Memory B cell (primary cell): ENCODE measurements around the gene PTCSC3.

ENCODE experiments used
- ATAC-seq: fragments of 150-1000 bp; cut with Tn5 transposase; 2 replicates; pipeline ENCODE4 v1.10.0; 2021; ENCODE audit warnings: low read depth, mild to moderate bottlenecking, moderate library complexity
- DNase-seq, 2 donors: peaks; one replicate each; pipeline ENCODE4 v3.0.0; 2022; ENCODE audit warnings: low spot score in 2 of 2
- H3K27ac Mint-ChIP-seq: one replicate; pipeline ENCODE4 v1.8.0; 2022; ENCODE audit warnings: mild to moderate bottlenecking, moderate library complexity, mixed read lengths
- H3K27me3 Mint-ChIP-seq: one replicate; pipeline ENCODE4 v1.8.0; 2022; ENCODE audit warnings: mixed read lengths
- H3K36me3 Mint-ChIP-seq: one replicate; pipeline ENCODE4 v1.8.0; 2022; ENCODE audit warnings: mild to moderate bottlenecking, mixed read lengths
- H3K4me1 Mint-ChIP-seq: one replicate; pipeline ENCODE4 v1.8.0; 2022; ENCODE audit warnings: mixed read lengths
- H3K4me3 Mint-ChIP-seq: one replicate; pipeline ENCODE4 v1.8.0; 2022; ENCODE audit warnings: mild to moderate bottlenecking, moderate library complexity, mixed read lengths
- H3K9me3 Mint-ChIP-seq: one replicate; pipeline ENCODE4 v1.8.0; 2022; ENCODE audit warnings: mixed read lengths

The PTCSC3 gene

DNA sequence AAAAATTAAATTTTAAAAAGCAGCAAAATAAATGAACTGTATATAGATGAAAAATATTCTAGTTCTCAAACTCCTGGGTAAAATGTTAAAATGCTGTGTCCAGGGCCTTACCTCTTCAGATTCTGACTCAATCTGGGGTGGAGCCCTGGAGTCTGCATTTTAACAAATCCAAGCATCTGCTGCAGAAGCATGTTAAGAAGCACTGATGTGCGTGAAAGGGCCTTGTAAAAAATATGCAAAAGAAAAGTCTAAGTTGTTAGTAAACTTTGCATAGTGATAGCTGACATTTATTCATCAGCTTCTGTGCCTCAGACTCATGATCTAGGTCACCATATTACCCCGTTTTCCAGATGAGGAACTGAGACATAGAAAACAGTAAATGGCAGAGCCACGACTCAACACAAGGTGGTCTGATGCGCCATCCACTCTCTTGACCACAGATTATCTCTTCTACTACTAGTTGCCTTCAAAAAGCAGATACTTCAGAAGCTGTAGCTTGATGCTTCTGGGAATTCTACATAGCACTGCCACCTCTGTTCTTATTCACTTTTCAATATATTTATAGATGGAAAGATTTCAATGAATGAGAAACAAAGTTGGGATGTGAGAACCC is 28.0 kb upstream of the PTCSC3 start:
- no peak for DNase-seq
- peaks cover 2% of the 10 kb centered on the region for H3K9me3 Mint-ChIP-seq

DNA sequence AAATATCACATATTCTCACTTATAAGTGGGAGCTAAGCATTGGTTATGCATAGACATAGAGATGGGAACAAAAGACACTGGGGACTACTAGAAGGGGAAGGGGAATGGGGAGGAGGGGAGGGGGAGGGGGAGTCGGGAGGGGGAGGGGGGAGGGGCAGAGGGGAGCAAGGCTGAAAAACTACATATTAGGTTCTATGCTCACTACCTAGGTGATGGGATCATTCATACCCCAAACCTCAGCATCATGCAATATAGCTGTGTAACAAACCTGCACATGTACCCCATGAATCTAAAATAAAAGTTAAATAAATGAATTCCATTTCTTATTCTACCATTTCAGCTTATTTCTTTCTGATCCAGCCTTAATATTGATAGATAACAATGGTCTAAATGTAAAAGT is 21.9 kb upstream of the PTCSC3 start:
- Mint-ChIP-seq H3K36me3 (no peaks in the 10 kb centered on the region), H3K27ac (no peak overlapping the region)

More for the DNA sequence above, 28.0 kb upstream of the PTCSC3 start:
- no peaks in the 10 kb centered on the region for H3K36me3 Mint-ChIP-seq
- no peak overlapping the region for H3K4me3 Mint-ChIP-seq
- no peak for ATAC-seq
- no peak overlapping the region for H3K27ac Mint-ChIP-seq
- H3K27me3 Mint-ChIP-seq, result no peaks in the 10 kb centered on the region
- no peaks in the 10 kb centered on the region for H3K4me1 Mint-ChIP-seq

DNA sequence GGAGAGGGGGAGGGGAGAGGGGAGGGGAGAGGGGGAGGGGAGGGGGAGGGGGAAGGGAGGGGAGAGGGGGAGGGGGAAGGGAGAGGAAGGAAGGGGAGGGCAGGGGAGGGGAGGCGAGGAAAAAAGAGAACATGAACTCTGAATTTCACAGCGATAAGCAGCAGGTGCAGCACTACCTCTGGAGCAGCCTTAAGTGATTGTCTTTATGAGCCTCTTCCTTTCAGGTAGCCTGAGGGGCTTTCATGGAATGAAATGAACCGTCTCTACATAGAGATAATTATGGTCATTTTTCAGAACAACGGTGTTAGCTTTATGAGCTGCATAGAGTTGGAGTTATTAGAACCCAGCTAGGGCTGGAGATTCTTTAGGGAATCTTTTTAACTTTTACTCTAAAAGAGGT is 18.1 kb upstream of the PTCSC3 start:
- H3K27ac Mint-ChIP-seq, result no peak overlapping the region
- H3K4me3 Mint-ChIP-seq, result no peak overlapping the region
- peaks cover 2% of the 10 kb centered on the region for H3K27me3 Mint-ChIP-seq
- ATAC-seq, result no peak
- H3K9me3 Mint-ChIP-seq, result peaks cover 4% of the 10 kb centered on the region
- no peak for DNase-seq
- no peaks in the 10 kb centered on the region for H3K36me3 Mint-ChIP-seq
- no peaks in the 10 kb centered on the region for H3K4me1 Mint-ChIP-seq

More for the DNA sequence above, 21.9 kb upstream of the PTCSC3 start:
- Mint-ChIP-seq H3K9me3 (peaks cover 3% of the 10 kb centered on the region), H3K27me3 (peaks cover 2% of the 10 kb centered on the region), H3K4me3 (no peak overlapping the region), H3K4me1 (no peaks in the 10 kb centered on the region)
- ATAC-seq (no peak), DNase-seq (no peak)

DNA sequence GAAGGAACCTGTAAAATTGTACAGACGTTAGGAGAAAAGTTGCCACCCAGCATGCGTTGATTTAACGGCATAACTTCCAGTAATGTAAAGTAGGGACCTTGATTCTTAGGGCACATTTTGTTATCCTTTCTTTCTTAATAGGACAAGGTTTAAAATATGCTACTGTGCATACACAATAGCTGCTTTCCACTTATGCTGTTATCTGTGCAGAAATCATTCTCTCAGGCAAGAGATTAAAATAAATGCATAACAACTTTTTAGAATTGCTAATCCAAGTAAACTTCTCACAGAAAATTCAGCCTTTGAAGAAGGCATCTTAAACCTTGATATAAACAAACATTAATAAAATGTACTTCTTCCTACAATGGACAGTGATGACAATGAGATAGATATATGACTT is 16.0 kb upstream of the PTCSC3 start:
- DNase-seq (no peak), ATAC-seq (no peak)
- H3K27ac Mint-ChIP-seq, result no peak overlapping the region
- no peak overlapping the region for H3K4me3 Mint-ChIP-seq
- no peaks in the 10 kb centered on the region for H3K36me3 Mint-ChIP-seq
- peaks cover 4% of the 10 kb centered on the region for H3K9me3 Mint-ChIP-seq
- no peaks in the 10 kb centered on the region for H3K27me3 Mint-ChIP-seq
- H3K4me1 Mint-ChIP-seq, result no peaks in the 10 kb centered on the region

DNA sequence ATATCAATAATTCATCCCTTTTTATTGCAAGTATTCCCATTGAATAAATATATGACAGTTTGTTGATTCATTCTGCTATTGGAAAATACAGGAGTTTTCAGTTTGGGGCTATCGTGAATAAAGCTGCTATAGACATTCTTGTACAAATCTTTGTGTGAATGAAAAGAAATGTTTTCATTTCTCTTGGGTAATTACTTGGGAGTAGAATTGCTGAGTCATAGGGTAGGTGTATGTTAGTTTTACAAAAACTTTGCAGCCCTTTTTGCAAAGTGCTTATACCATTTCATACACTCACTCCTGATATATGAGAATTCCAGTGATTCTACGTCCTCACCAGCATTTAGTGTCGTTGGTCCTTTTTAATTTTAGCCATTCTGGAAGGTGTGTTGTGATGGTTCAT is 6.9 kb upstream of the PTCSC3 start:
- no peak for DNase-seq

DNA sequence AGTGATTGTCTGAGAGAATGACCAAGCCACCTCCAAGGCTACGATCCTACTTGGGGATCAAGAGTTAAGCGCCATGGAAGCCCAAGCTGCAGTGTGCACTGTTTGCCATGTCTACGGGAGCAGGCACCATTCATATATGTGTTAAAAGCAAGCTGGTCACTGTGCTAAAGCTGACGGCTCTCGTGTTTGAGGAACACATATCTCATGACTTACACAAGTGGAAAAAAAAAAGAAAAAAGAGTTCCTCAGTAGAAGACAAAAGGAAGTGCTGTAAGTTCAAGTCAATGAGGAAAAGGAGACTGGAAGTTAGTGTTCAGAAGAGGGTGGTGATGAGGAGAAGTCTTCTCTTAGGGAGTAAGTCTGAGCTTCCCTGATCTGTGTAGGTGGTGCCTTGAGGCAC is 4.9 kb upstream of the PTCSC3 start:
- no peak overlapping the region for H3K27ac Mint-ChIP-seq
- DNase-seq, result no peak
- no peak for ATAC-seq
- no peaks in the 10 kb centered on the region for H3K36me3 Mint-ChIP-seq
- H3K4me3 Mint-ChIP-seq, result no peak overlapping the region
- no peaks in the 10 kb centered on the region for H3K4me1 Mint-ChIP-seq
- no peaks in the 10 kb centered on the region for H3K9me3 Mint-ChIP-seq
- no peaks in the 10 kb centered on the region for H3K27me3 Mint-ChIP-seq

More for the DNA sequence above, 6.9 kb upstream of the PTCSC3 start:
- Mint-ChIP-seq H3K36me3 (no peaks in the 10 kb centered on the region), H3K27ac (no peak overlapping the region), H3K4me1 (no peaks in the 10 kb centered on the region), H3K9me3 (no peaks in the 10 kb centered on the region), H3K4me3 (no peak overlapping the region), H3K27me3 (no peaks in the 10 kb centered on the region)
- ATAC-seq, result no peak

DNA sequence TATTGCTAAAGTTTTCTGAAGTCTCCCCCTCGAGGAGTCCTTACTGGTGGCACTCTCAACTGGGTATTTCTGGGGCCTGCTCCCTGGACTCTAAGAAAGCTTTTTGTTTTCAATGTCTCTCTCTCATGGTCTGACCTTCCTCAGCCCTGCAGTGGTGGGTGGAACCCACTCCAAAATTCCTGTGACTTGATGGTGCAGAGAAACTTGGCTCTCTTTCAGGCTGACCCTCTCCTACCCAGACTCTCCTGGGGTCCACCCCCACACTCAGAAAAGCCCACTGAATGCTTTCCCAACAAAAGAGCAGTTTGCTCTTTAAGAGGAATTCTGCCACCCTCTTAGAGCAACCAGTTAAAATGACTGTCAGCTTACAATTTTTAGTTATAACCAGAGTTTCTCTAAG is 967 bp upstream of the PTCSC3 start:
- peaks cover 1% of the 10 kb centered on the region for H3K9me3 Mint-ChIP-seq
- no peaks in the 10 kb centered on the region for H3K4me1 Mint-ChIP-seq
- DNase-seq (no peak), ATAC-seq (no peak)
- no peak overlapping the region for H3K27ac Mint-ChIP-seq
- no peaks in the 10 kb centered on the region for H3K36me3 Mint-ChIP-seq
- no peak overlapping the region for H3K4me3 Mint-ChIP-seq
- H3K27me3 Mint-ChIP-seq, result peaks cover 3% of the 10 kb centered on the region

DNA sequence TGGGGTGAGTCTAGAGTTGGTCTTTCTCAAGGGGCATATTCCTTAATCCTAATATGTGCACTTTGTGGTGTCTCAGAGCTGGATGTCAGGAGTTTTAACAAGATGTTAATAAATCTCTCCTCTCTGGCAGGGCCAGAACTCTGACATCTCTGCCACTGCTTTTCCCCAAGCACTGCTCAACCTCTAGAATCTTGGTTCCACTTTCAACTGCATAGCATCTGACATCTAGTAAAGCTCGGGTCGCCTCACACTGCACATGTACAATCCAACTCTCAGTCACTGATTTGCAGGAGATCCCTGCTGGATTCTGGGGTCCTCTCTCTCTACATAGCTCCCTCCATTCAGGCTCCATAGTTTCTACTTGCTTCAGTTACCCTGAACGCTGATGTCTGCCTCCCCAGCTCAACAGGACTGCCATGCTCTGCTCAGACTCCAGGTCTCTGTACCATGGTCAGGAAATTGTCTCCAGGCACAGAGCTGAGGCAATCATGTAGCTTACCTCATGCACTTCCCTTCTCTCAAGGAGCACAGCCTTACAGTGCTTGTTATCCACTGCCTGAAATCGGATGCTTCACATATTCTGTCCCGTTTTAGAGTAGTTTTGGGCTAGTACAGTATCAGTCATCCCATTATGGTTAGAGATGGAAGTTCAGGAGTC is 1.6 kb downstream of the PTCSC3 start:
- Mint-ChIP-seq H3K9me3 (peaks cover 1% of the 10 kb centered on the region), H3K27ac (no peak overlapping the region), H3K4me3 (no peak overlapping the region), H3K36me3 (no peaks in the 10 kb centered on the region), H3K4me1 (no peaks in the 10 kb centered on the region), H3K27me3 (peaks cover 4% of the 10 kb centered on the region)
- no peak for DNase-seq
- ATAC-seq, result no peak

DNA sequence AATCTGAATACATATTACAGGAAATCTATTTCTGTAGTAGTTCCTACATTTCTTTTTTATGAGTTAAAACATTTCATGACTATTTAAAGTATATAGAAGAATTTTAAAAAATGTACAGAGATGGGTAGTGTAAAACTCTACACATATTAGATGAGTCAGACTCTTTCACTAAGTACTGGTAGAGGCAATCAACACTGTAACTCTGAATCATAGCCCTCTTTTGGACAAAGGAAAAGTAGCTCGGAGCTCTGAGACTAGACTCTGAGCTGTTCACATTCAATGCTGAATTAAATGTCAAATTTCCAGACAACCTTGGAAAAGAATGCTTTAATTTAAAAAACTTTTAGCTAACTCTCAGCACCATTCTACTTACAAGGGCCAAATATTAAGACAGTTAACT is 3.4 kb downstream of the PTCSC3 start:
- H3K36me3 Mint-ChIP-seq, result no peaks in the 10 kb centered on the region
- ATAC-seq, result no peak
- no peak overlapping the region for H3K27ac Mint-ChIP-seq
- peaks cover 1% of the 10 kb centered on the region for H3K9me3 Mint-ChIP-seq
- peaks cover 4% of the 10 kb centered on the region for H3K27me3 Mint-ChIP-seq
- H3K4me3 Mint-ChIP-seq, result no peak overlapping the region
- no peak for DNase-seq
- no peaks in the 10 kb centered on the region for H3K4me1 Mint-ChIP-seq

DNA sequence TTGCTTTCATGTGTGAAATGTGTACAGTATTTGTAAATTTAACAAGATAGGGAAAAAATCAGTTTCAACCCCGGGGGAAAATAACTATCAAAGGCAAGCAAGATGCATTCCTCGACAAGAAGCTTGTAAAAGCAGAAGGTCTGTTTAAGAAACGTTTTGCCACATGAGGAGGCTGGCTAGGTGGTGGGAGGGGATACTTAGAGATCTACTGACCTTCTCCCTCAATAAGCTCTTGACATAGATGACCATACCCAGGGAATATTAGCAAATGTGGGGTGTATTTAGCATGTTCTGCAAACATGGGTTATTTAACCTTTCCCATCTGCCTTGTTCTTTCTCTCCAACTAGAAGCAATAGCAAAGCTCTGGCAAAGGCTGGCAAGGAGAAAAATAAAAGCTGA is 4.9 kb downstream of the PTCSC3 start:
- Mint-ChIP-seq H3K36me3 (no peaks in the 10 kb centered on the region), H3K4me1 (no peaks in the 10 kb centered on the region), H3K9me3 (peaks cover 1% of the 10 kb centered on the region)

DNA sequence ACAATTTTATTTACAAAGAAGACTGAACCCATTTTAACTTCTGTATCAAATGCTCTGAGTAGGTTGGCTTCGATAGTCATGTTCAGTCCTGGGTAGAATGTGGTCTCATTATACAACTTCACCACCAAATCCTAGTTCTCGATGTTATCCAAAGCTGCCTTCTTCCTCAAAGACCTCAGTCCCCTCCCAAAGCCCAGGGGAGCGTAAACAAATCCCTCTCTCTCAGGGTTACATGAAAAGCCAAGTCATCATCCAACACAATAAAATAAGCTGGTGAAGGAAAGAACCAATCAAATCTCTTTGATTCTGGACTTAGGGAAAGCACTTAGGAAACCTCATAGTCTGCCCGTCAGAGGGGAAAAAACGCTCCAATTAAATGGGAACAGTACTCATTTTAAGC is 9.1 kb downstream of the PTCSC3 start:
- Mint-ChIP-seq H3K27ac (no peak overlapping the region), H3K27me3 (peaks cover 3% of the 10 kb centered on the region), H3K4me3 (no peak overlapping the region), H3K4me1 (no peaks in the 10 kb centered on the region), H3K9me3 (no peaks in the 10 kb centered on the region), H3K36me3 (no peaks in the 10 kb centered on the region)
- no peak for DNase-seq
- ATAC-seq, result no peak

More for the DNA sequence above, 4.9 kb downstream of the PTCSC3 start:
- Mint-ChIP-seq H3K27me3 (peaks cover 4% of the 10 kb centered on the region), H3K4me3 (no peak overlapping the region), H3K27ac (no peak overlapping the region)
- no peak for DNase-seq
- ATAC-seq, result no peak

DNA sequence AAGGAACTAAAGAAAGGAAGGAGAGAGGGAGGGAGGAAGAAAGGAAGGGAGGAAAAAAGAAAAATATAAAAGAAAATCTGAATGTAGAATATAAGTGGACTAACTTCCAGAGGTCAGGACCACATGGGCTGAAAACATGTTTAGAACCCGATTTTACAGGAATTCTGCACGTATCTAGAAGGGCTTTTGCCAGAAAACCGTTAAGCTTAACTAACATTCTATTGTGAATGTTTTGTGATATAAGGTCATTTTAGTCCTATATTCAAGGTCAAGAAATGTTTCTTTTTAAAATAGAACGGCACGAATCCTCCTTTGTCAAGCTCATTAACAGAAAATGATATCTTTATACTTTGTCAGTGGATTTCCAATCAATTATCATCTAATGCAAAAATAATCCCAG is 13.1 kb downstream of the PTCSC3 start:
- no peak for DNase-seq
- Mint-ChIP-seq H3K9me3 (peaks cover 1% of the 10 kb centered on the region), H3K27me3 (peaks cover 2% of the 10 kb centered on the region), H3K4me1 (no peaks in the 10 kb centered on the region), H3K36me3 (no peaks in the 10 kb centered on the region), H3K27ac (no peak overlapping the region), H3K4me3 (no peak overlapping the region)
- ATAC-seq, result no peak

DNA sequence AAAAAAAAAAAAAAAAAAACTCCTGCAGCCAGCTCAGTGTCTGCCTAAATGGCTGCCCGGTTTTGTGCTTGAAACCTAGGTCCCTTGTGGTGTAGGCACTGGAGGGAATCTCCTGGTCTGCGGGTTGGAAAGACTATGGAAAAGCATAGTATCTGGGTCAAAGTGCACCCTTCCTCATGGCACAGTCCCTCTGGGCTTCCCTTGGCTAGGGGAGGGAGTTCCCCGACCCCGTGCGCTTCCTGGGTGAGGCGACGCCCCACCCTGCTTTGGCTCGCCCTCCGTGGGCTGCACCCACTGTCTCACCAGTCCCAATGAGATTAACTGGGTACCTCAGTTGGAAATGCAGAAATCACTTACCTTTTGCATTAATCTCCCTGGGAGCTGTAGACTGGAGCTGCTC is 14.3 kb downstream of the PTCSC3 start:
- peaks cover 2% of the 10 kb centered on the region for H3K27me3 Mint-ChIP-seq
- H3K4me3 Mint-ChIP-seq, result no peak overlapping the region
- H3K36me3 Mint-ChIP-seq, result no peaks in the 10 kb centered on the region
- DNase-seq (no peak), ATAC-seq (no peak)
- H3K27ac Mint-ChIP-seq, result no peak overlapping the region
- peaks cover 1% of the 10 kb centered on the region for H3K9me3 Mint-ChIP-seq
- H3K4me1 Mint-ChIP-seq, result no peaks in the 10 kb centered on the region

DNA sequence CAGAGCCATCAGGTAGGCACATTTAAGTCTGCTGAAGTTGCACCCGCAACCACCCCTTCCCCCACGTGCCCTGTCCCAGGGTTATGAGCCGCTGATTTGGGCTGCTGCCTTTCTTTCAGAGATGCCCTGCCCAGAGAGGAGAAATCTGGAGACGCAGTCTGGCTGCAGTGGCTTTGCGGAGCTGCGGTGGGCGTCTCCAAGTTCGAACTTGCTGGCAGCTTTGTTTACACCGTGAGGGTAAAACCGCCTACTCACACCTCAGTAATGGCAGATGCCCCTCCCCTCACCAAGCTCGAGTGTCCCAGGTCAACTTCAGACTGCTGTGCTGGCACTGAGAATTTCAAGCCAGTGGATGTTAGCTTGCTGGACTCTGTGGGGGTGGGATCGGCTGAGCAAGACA is 14.7 kb downstream of the PTCSC3 start:
- no peak for ATAC-seq
- Mint-ChIP-seq H3K9me3 (peaks cover 1% of the 10 kb centered on the region), H3K4me3 (no peak overlapping the region), H3K4me1 (no peaks in the 10 kb centered on the region), H3K27me3 (peaks cover 2% of the 10 kb centered on the region), H3K36me3 (no peaks in the 10 kb centered on the region), H3K27ac (no peak overlapping the region)
- DNase-seq, result no peak

DNA sequence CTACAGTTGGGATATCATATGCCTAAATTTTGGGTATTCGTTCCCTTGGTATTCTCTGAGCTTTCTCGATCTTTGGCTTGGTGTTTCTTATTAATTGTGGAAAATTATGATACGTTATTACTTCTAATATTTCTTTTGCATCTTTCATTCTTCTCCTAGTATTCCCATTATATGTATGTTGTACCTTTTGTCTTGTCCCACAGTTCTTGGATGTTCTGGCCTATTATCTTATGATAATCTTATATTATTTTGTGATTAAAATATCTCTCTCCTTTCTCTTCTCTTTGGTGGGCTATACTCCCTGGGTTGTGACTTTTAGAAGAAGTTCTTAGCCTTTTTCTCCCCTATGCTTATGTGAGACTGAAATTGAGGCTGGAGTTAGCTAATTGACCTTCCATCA is 25.2 kb downstream of the PTCSC3 start:
- H3K4me3 Mint-ChIP-seq, result no peak overlapping the region
- ATAC-seq, result no peak
- H3K27me3 Mint-ChIP-seq, result no peaks in the 10 kb centered on the region
- peaks cover 6% of the 10 kb centered on the region for H3K9me3 Mint-ChIP-seq
- no peaks in the 10 kb centered on the region for H3K36me3 Mint-ChIP-seq
- H3K4me1 Mint-ChIP-seq, result no peaks in the 10 kb centered on the region
- DNase-seq, result no peak
- no peak overlapping the region for H3K27ac Mint-ChIP-seq
